Peyer's patch (tissue), 4 donors: ENCODE data around the gene ERC1.

ENCODE experiments used
- CTCF ChIP-seq, 6 experiments: fragments of 450-650 bp in 4 of 6; fragments of 200-600 bp in 2 of 6; sonication (generic) in 1 of 6; IDR thresholded peaks; one replicate each; pipeline ENCODE4 v1.5.1; 2017 to 2019; ENCODE audit warnings: antibody characterized with exemption in 6 of 6, mild to moderate bottlenecking in 3 of 6, moderate library complexity in 1 of 6
- POLR2A ChIP-seq, 2 donors: fragments of 450-650 bp; IDR thresholded peaks; one replicate each; pipeline ENCODE4 v1.5.1; 2017; ENCODE audit warnings: antibody characterized with exemption in 2 of 2, mild to moderate bottlenecking in 2 of 2, moderate library complexity in 2 of 2

DNA sequence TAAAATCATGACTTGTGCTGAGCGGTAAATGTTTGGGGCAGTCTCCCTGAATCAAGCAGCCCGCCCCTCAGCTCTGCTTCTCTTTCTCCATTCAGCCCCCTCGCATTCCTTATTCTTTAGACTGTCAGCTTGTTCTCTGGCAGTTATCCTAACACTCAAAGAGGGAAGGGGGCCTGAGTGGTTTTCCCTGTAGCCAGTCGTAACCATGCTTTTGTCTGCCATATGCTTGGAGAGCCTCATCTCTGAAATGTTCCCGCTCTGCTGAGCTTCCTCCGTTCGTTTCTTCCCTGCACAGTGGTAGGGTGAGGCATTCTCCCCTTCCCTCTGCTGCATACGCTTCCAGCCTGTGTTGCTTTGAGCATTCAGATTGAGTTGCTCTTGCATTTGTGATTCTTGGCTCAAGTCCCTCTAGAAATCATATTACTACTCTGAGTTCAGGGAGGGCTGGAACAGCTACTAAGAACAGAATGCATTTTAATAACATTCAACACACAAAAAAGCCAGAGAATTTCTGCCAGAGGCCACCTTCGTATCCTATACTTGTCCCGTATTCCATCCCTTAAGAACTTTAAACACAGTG, 483.6 kb downstream of the ERC1 start:
- TF ChIP-seq CTCF (IDR thresholded peaks at IDR 0.05) (no peak), POLR2A (IDR thresholded peaks at IDR 0.05) (no peak)
